ENCODE results near the gene NAALADL2.

The NAALADL2 gene

DNA sequence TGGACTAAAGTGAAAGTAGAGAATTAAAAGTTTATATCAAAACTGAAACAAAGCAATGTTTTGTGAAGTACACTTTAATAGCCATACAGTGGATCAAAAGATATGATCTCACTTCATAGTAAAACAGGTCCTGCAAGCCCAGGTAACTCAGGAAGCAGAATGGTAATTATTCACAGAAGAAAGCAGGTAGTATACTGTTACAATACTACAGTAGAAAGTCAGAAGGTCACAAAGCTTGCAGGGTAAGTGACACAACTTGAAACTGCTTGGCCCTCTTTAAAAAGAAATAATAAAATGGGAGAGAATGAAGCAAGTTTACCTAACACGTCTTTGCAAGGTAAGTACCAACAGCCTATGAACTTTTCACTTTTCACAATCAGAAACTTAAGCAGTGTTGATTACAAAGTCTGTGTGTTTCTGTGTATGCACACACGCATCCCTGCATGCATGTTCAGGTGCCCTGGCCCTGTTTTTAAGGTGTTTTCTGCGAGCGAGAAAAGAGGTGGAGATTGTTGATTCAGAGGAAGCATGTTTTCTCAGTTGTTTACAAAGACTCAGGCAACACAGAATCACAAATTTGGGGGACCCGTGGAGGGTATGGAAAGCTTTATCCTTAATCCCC, at the start of gene NAALADL2:
NAALADL2 (plus strand) TSS at position 221 of the 622 bp plus-strand sequence.
- no peak for DNase-seq

DNA sequence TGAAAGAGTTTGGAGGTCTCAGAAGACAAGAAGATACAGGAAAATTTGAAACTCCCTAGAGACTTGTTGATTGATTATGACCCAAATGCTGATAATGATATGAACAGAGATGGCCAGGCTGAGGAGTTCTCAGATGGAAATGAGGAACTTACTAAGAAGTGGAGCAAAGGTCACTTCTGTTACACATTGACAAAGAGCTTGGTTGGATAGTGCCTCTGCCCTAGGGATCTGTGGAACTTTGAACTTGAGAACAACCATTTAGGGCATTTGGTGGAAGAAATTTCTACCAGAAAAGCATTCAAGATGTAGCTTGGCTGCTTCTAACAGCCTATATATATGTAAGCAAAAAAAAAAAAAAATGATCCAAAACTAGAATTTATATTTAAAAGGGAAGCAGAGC, 48.9 kb upstream of the NAALADL2 start:
- no peak for DNase-seq

DNA sequence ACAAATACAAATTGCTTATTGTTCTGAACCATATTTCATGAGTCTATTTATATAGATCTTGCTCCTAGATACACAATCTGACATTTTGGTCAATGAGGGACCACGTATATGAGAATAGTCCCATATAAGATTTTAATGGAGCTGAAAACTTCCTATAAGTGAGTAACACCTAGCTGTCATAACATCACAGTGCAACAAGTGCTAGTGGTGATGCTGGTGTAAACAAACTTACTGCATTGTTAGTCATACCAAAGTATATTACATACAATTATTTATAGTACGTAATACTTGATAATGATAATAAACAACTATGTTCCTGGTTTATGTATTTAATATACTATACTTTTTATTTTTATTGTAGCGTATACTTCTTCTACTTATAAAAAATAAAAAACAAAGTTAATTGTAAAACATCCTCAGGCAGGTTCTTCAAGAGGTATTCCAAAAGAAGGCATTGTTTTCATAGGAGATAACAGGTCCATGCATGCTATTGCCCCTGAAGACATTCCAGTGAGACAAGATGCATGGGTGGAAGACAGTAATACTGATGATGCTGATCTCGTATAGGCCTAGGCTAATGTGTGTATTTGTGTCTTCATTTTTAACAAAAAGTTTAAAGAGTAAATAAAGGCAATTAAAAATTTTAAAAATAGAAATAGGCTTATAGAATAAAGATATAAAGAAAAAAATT, 46.8 kb upstream of the NAALADL2 start:
- DNase-seq, result no peak

DNA sequence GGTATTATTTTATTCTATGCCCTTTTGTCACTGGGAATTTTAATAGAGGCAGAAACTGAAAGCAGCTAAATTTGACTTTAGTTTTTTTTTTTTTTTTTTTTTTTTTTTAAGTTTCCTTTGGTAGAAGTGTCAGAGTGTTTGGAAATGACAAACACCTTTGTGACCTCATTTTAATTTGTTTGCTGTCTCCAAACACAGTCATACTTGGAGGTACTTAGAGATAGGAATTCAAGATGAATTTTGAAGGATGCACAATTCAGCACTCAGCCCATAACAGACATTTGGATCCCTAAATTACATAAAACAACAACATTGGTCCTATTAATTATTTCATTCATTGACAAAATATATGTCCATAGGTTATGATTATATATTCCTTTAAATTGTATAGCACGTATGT, 43.4 kb upstream of the NAALADL2 start:
- no peak for DNase-seq

DNA sequence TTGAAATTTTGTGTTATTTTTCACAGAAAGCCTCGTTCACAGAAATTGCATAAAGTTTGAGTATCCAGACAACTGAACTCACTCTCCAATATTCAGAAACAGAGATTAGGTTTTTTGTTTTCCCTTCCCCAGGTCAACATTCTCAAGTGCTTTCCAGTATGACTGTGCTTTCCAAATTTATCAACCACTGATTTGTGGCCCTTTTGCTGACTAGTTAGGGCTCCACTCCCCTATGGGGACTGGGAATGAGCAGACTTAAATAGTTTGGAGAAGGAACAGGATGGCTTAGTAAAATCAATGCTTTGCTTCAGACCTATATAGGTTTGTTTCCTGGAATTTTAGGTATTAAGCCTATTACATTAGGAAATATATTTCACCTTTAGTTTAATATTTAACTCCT, 38.2 kb upstream of the NAALADL2 start:
- DNase-seq, result no peak

DNA sequence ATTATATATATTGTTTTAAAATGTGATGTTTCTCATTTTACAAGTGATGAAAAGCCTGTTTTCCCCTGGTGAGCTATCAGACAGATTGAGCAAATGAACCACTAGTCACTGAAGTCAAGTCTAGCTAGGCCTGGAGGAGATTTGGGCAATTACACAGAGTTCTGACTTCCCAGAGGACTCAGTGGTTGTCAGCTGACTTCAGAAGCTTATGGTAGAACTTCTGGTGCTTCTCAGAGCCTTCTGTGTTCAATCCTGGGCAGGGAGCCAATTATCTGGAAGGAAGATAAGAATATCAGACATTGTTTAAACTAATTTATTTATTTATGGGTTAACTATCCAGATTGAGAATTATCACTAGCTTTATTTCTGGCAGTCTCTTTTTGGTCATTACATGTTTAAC, 37.7 kb upstream of the NAALADL2 start:
- DNase-seq, result no peak

DNA sequence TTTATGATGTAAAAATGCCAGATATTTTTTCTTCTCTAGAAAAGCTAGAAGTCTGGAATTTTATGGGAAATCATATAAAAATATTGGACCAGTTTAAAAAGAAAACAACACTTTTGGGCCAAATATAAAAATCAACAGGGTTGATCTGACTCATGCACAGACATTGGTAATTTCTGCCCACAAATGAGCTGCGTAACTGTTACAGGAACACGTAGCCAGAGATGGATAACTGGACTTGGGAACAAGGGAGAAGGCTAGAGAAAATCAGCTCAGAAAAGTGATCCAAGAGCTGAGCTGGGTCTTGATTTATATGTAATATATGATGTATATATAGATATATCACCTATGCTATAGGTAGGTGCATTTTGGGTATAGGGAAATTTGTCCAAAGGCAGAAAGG, 36.8 kb upstream of the NAALADL2 start:
- no peak for DNase-seq

DNA sequence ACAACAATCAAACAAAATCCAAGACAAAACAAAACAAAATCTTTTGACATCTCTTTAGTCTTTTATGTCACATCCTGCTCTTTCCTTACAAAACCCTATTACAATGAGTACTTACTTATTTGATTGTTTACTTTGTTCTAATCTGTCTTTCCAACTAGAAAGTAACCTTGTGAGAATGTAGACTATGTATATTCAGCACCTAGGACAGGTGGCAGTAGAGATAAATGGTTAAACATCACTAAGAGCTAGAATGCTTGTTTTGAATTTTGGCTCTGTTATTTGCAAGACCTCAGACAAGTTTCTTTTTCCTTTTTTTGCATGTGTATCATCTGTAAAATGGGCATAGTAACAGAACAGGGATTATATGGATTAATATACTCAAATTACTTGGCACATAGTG, 33.1 kb upstream of the NAALADL2 start:
- DNase-seq, result no peak

DNA sequence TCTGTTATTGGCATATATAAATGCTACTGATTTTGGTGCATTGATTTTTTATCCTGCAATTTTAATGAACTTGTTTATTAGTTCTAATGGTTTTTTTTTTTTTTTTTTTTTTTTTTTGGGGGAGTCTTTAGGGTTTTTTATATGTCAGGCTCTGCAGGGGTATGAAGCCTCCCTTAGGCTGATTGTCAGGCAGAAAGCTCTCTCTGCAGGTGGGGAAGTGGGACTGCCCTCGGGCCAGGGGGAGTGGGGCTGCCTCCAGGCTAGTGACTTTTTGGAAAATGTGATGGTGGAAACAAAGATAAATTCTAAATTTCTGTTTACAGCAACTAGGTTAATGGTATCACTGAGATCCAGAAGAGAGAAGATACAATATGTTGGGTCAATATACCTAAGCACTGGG, 14.4 kb upstream of the NAALADL2 start:
- no peak for DNase-seq

DNA sequence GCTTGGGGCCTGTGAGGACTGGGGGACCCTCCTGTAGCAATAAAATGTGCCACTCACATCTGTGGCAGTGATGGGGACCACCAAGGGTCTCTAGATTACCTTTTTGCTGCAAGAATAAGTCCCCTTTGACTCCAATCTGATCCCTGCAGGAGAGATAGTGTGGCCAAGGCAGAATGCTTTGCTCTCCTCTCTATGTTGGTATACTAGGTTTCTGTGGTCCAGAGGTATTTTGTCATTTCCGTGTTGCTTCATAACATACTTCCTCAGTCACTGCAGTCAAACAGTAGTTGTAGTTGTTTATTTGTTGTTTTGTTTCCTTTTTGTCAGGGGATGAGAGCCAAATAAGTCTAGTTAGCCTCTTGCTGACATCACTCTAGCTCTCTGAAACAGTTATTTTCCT, 13.1 kb upstream of the NAALADL2 start:
- no peak for DNase-seq

DNA sequence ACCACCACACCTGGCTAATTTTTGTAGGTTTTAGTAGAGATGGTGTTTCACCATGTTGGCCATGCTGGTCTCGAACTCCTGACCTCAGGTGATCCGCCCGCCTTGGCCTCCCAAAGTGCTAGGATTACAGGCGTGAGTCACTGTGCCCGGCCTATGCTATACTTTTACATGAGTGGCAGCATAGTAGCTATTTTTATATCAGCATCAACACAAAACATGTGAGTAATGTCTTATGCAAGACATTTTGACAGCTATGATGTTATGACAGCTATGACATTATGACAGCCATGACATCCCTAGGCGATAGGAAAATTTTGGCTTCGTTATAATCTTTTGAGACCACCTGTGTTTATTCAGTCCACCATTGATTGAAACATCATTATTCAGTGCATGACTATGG, 4.1 kb upstream of the NAALADL2 start:
- no peak for DNase-seq

DNA sequence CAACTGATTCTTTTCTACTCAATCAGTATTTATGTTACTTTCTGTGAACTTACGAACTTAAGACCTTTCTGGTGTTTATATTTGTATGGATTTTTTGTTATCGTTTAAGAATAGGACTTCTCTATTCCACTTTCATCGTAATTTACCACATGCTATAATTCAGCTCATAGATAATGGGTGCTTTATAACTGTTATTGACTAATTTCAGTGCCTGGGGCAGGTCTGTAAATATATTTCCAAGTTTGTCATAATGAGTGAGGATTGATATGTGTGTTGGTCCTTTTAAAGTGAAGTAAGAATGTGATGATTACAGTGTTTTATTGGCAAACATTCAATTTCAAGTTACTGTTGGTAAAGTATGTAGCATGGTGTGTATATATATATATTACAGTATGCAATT, 1.8 kb upstream of the NAALADL2 start:
- no peak for DNase-seq

DNA sequence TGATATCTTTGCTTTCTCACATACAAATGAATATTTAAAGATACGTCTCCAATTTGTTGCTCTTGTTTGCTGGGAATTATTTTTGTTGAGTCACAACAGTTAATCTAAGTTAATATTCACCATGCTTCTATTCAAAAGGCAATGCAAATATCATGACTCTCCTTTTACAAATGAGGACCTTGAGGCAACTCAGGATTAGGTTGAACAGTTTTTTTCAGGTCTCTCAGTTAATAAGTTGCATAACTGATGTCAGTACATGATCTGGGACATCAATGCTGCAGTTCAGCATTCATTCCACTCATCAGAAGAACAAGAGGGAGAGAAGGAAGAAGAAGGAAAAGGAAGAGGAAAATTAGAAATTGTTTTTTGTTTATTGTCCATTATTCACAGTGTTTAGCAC, 781 bp upstream of the NAALADL2 start:
- no peak for DNase-seq

DNA sequence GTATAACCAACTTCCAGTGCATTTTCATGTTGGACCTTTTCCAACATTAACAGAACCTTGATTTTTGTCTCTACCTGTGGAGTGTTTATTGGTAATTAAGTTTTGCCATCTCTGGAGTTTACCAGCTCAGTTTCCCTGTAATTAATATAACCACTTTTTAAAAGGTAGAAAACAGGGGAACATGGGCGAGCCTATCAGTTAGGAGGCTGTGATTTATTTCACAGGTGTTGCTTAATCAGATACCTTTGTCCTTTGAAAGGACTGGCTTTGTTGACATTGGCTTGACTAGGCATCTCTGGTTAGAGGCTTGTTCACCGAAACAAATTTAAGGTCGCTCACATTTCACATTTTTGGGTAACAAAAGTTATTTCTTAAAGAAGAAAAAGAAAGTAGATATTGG, 622 bp downstream of the NAALADL2 start:
- DNase-seq, result no peak

DNA sequence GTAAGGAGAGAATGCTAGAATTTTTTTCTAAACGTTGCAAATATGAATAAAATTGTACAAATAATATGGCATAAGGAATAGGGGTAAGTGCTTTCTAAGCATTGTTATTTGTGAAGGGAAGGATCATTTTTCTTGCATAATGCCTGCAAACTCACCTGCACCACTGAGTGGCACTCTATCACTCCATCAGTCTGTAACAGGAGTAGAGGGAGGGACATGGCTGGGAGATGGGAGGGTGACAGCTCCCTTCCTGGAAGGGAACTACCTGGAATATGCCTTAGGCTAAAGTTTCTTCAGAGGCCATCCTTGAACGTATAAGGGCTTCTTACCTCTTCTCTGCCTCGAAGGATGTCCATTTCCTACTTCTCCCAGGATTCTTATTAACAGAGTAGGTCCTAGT, 3.0 kb downstream of the NAALADL2 start:
- no peak for DNase-seq

DNA sequence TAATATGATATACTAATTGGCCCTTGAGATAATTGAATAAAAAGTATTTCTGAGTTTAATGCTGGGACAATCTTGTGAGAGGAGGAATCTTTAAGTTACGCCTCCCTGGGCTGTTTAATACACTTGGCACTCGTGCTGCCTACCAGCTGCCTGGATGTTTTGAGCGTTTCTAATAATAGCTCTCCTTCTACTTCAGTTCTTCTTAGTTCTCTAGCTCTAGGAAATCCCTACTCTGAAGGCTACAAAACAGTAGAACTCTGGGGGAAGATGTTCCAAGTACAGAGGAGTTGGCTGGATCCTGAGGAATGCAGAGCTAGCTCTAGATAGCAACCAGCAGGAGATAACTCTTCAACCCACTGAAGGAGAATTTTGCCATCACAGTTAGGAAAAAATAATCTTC, 3.5 kb downstream of the NAALADL2 start:
- no peak for DNase-seq

DNA sequence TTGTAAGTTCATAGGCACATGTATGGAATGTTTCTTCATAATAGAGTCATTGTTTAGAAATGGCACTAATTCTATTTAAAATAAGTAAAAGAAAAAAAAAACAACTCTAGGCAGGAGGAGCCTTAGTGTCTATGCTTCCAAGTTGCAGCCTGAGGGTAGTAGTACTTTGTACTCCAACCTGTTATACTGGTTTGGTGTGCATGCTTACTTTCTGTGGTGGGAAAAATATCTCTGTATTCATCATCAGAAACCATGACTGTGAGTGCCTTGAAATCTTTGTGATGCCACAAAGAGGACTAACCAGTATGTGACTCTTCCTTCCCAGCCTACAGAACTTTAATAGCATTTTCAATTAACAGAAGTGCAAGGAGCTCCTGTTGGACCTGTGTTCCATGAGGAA, 4.4 kb downstream of the NAALADL2 start:
- DNase-seq, result no peak

DNA sequence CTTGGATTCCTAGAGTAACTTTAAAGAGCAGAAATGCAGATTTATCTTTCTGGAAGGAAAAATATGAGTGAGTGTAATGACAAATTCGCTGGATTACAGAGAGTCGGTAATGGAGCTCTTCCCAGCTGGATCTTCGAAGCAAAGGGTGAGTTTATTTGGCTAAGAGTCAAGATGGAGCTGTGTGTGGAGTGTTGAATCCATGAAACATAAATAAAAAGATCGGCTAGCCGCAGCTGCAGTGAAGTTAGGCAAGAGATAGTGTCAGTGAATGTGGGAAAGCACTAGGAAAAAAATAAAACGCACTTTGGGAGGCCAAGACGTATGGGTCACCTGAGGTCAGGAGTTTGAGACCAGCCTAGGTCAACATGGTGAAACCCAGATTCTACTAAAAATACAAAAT, 10.3 kb downstream of the NAALADL2 start:
- no peak for DNase-seq

DNA sequence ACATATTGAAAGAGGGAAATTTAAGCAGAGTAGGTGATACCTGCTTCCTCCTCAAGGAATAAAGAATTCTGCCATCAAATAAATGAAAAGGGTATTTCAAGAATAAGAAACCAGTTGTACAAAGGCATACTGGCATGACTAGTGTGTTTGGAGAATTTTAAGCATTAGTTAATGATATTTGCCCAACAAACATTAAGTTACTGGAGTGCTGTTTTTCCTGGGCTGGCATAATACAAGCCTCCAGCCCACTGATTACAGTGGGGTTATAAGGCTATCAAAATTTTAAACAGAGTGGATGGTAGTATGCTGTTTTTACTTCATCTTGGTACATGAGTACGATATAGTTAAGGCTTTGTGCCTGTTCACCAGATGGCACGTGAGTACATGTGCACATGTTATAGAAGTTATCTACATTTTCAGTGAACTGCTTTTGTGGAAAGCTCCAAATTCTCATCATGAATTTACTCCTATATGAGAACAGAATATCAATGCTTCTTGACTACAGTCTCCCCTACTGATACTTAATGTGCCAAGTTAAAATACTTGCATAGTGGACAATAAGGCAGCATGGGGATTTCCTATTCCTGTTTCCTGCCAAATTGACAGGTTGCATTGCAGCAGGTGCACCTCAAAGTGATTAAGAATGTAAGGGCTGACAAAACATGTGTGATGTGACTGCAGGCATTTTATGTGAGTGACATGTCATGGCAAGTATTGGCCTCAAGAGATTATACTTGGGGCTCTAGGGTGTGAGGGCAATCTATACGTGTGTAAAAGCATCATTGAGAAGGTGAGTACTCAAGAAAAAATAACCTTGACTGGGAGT, 14.9 kb downstream of the NAALADL2 start:
- DNase-seq, result no peak

DNA sequence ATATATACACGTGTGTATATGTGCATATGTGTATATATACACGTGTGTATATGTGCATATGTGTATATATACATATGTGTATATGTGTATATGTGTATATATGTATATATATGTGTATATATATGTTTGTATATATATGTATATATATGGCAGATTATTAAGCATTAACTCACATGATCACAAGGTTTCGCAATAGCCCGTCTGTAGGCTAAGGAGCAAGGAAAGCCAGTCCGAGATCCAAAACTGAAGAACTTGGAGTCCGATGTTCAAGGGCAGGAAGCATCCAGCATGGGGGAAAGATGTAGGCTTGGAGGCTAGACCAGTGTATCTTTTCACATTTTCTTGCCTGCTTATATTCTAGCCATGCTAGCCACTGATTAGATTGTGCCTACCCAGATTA, 23.7 kb downstream of the NAALADL2 start:
- no peak for DNase-seq

DNA sequence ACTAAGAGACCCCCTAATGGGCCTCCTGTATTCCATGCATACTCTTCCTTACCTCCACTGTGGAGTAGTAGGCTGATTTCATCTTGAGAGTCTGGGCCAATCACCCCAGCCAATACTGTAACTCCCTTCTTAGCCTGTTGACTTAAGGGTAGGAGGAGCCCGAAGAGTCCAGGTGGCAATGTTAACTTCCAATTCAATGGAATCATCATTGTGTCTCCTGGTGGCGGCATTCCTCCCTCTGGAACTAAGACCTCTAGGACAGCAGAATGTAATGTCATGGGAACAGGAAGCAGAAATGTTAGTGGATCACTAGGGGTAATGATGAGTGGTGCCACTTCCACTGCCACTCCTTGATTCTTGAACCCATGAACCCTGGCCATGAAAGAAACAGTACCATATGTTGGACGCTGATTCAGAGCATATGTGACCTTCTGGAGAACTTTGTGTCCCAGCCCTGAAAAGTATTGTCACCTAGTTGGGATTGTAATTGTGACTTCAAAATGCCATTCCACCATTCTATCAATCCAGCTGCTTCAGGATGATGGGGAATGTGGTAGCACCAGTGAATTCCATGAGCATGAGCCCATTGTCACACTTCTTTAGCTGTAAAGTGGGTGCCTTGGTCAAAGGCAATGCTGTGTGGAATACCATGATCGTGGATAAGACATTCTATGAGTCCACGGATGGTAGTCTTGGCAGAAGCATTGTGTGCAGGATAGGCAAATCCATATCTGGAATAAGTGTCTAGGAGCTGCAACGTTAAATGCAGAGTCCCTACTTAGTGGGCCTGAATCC, 24.9 kb downstream of the NAALADL2 start:
- no peak for DNase-seq

DNA sequence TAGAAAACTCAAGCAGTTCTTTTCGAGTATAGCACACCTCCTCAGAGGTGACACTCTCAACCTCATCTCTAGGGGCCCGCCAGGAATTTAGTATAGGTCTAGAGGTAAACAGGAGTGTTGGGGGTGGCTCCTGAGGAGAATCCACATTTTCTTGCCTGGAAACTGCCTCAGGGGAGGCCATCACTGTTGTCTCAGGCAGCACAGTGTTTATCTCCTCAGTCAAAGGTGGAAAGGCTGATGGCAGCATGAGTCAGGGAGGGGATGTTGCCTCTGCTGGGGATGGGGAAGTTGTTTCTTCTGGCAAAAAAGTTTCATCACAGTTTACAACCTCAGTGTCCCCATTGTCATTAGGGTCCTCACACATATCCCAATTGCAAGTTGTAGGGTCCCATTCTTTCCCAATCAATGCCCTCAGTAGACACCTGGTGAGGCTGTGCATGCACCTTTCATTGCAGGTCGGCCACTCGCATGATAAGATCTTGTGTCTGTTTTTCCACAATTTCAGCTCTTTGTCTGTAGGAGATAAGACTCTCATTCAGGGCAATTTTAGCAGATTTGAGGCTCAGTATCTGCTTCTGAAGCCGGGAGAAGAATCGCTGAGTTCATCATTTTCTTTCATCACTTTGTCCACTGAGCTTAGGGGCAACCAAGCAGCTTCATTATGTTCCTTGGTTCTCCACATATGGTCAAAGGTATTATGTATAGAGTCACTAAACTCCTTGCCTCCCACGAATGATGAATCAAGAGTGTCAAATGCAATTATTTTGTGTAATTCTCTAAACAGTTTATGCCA, 25.8 kb downstream of the NAALADL2 start:
- DNase-seq, result no peak
